Hypothalamus (tissue), 51 donors: Measurements from ENCODE around the gene OTP.
A peak's percentile ranks its signal among the peaks of the same experiment; 100 is the strongest.

Experiments
- DNase-seq, 51 donors: peaks; one replicate each; lab custom pipeline; 2025; lab: John Stamatoyannopoulos, UW

The OTP gene

GRCh38 chr5:77637998-77638762 lies at the start of gene OTP:
TSS of gene OTP (minus strand) at chr5:77638713. CDS start at chr5:77638549, 164 bp downstream.
- DNase-seq, result no peak

GRCh38 chr5:77683171-77683732 lies 44.7 kb upstream of the OTP start:
- DNase-seq, result peak in 1 of 51 donors; percentile 3

GRCh38 chr5:77670526-77670925 lies 32.0 kb upstream of the OTP start:
- DNase-seq, result no peak

DNA sequence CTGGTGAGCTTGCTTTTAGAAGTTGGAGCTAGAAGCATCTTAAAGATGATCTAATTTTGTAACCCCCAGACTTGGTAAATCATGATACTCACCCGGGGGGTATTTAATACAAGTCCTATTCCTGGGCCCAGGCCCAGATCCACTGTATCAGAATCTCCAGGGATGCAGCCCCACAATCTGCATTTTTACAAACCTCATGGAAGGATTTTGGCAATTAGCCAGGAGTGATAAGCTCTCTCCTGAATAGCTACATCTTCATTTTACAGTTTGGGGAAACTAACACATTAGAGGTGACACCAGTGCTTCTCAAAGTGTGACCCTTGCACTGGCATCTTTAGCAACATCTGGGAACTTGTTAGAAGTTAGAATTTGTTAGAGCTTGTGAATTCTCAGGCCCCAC lies 31.2 kb upstream of the OTP start:
- DNase-seq, result no peak

GRCh38 chr5:77663090-77663863 lies 24.8 kb upstream of the OTP start:
- DNase-seq, result no peak

DNA sequence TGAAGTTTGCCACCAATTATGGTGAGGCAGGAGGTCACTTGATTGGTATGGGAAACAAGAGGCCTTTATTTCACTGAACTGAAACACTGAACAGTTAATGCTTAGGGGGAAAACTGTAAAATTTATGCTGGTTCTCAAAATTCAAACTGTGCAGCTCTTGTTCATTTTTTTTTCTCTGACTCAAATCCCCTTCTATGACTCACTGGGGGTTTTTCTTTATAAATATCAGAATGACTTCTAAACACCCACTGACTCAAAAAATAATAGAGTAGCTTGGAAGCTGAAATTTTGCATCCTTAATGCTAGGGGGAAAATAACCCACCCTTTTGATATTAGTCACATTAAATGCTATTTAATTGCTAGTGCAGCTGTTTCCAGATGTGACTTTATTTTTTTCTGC lies 24.1 kb upstream of the OTP start:
- DNase-seq, result no peak

- DNase-seq, result no peak
Observed at GRCh38 chr5:77658662-77659061, 20.1 kb upstream of the OTP start.

DNA sequence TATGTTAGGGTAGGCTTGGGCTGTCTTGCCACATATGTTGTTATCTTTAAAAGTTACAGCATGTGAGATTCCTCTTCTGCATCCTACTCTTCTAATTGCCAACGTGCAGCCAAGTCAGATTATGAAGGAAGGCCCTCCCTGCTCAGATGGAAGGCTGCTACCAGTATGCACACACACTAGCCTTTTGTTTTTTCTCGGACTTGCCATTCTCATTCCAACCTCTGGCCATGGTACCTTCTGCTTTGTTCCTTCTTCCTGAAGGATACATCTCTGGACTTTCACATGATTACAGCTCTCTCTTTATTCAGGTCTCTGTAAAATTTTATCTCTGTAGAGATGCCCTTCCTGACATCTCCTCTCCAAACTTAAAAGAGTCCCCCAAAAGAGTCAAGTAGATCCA lies 12.8 kb upstream of the OTP start:
- no peak for DNase-seq

- DNase-seq, result no peak
Observed at GRCh38 chr5:77650686-77651085, 12.2 kb upstream of the OTP start.

GRCh38 chr5:77649776-77650175 lies 11.3 kb upstream of the OTP start:
- DNase-seq, result no peak

GRCh38 chr5:77645995-77646639 lies 7.6 kb upstream of the OTP start:
- no peak for DNase-seq

DNA sequence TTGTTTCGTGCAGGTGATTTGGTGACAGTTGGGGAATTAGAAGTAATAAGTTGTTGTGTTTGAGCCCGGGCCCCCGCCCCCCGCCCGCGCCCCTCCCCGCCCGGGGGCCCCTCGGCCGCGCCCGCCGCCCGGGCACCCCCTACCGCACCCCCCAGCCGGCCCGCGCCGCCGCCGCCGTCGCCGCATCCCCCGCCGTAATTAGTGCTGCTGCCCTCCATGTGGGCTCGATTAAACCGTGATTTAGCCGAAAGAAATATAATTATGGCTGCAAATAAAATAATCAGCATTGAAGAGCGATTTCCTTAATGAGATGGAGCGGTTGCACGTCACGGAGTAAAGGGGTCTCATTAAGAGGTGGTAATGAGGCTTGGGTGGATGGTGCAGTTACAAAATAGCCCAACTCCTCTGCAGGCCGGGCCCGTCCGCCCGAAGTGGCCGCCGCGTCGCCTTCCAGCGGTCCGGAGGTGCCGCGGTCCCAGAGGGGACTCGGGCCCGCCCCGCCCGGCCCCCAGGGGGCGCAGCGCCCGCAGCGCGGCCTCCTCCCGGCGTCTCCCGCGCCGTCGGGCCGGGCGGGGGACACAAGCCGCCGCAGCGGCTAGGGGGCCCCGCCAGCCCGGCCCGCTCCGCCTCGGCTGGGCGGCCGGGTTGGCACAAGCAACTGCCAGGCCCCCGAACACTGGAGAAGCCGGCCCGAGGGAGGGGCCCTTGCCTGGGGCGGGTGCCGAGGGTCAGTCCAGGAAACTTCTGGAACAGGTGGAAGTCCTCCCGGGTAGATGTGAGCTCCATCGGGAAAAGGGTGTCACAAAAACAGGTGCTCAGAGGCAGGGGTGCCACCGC lies 6.9 kb upstream of the OTP start:
- peak in 6 of 51 donors; percentile 7 to 62 (median 25) for DNase-seq

- no peak for DNase-seq
Observed at GRCh38 chr5:77644371-77645157, 6.1 kb upstream of the OTP start.

GRCh38 chr5:77643654-77644370 lies 5.3 kb upstream of the OTP start:
- DNase-seq, result no peak

GRCh38 chr5:77642738-77643653 lies 4.5 kb upstream of the OTP start:
- DNase-seq, result no peak

DNA sequence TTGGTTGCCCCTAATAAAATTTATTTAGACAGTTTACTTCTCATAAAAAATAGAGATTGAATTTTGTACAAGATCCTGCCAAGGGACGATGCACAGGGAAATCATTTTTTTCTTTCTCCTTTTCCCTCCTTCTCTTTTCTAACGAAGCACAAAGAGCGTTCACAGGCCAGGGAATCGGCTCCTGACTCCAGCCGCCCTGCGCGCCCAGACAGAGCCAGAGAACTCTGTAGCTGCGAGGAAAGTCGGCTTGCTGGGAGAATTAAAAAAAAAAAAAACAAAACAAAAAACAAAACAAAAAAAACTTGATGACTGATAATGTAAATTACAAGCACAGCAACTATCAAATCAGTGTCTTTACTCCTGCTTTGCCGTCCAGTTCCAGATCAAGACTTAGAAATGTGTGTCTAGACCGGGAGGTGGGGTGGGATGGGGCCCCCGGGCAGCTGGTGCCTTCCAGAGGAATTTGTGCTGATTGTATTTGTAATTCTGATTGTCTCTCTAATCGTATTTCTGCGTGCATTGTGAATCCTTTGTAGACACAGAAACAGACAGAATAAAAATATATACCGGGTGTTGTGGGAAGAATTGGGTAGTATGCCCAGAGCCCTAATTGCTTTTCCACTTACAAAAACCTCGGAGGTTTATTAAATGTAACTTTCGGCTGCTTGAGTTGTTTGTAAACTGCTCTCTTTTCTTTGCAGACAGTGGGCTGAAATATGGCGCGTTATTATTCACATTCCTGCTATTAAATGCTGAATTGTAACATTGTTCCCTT lies 3.6 kb upstream of the OTP start:
- no peak for DNase-seq

- no peak for DNase-seq
Observed at GRCh38 chr5:77641397-77641943, 3.0 kb upstream of the OTP start.
